Measurements from ENCODE around the gene LPCAT2. TPM values are rescaled to one million over a fixed set of nuclear protein-coding genes. Genes with fewer than 3 reads are reported as not detected.

LPCAT2 gene
- total and polyA plus RNA-seq, 2 of the 13 experiments (the other 11 are each of a cell fraction or from before 2014, with no cell fraction given): 9.9 to 17.6 TPM

DNA sequence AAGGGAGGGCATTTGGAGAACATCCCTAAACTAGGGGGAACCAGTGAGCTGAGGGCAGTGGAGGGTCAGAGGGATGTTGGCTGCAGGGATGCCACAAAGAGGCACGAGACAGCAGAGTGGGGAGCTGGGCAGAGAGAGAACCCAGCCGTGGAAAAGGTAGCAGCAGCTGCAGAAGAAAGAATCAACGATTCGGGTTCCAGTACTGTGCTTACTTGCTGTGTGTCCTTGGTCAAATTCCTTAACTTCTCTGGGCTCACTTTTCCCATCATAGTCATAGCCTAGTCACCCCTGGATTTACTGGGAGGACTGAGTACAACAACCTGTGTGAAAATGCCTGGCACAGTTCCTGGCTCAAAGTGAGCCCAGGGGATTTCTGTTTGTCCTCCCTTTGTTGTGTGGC, 42.7 kb upstream of the LPCAT2 start:
- DNase-seq (ENCODE audit: low spot score) (no peak), ATAC-seq (no peak), FAIRE-seq (no peak)
- H3K4me1 ChIP-seq (ENCODE audit: insufficient read depth, low read length): no peaks in the 10 kb centered on the region
- no peak overlapping the region for H3K4me3 ChIP-seq (replicated peaks in 1 of 3; ENCODE audit: insufficient read depth in 1 of 3, low read depth in 2 of 3, low read length in 3 of 3)
- H4K20me1 ChIP-seq (ENCODE audit: insufficient read depth, low read length): no peaks in the 10 kb centered on the region
- in situ Hi-C loops (cut with HindIII; ENCODE audit: extremely low pct_ligation_motif_present, low pct_unique_long_range_greater_than_20kb): loop anchor here (5.0 to 25.0 kb wide), 5 partner anchors 76 to 846 kb away; no protein-coding TSS in a partner anchor
- WGBS (ENCODE audit: low lambda C conversion rate): 46% methylated on average over 4 of the region's 4 CpGs
- H3K4me2 ChIP-seq (ENCODE audit: low read depth, low read length): no peak overlapping the region
- no peak overlapping the region for H3K27ac ChIP-seq (ENCODE audit: extremely low read length, insufficient read depth, low read length)
- no peaks in the 10 kb centered on the region for H3K79me2 ChIP-seq (ENCODE audit: insufficient read depth, low read length)
- BruUV-seq (replicated peaks): no TSS peak
- no peaks in the 10 kb centered on the region for H3K9me3 ChIP-seq (ENCODE audit: low read length)
- peaks cover 0 to 9% of the 10 kb centered on the region in 2 experiments; a peak in 2 of 5 replicates for H3K27me3 ChIP-seq (ENCODE audit: control insufficient read depth in 1 of 2, insufficient read depth in 2 of 2, low read length in 2 of 2)
- ChIA-PET CTCF (ENCODE audit: low intra/inter-chr PET ratio, low total read pairs) (interaction anchor here (2.8 to 9.6 kb wide), 3 partner anchors 76 to 377 kb away, joined by 35 to 423 read pairs (median 130); no protein-coding TSS in a partner anchor), POLR2A (no interaction called here)
- TF ChIP-seq, protein P1, sequence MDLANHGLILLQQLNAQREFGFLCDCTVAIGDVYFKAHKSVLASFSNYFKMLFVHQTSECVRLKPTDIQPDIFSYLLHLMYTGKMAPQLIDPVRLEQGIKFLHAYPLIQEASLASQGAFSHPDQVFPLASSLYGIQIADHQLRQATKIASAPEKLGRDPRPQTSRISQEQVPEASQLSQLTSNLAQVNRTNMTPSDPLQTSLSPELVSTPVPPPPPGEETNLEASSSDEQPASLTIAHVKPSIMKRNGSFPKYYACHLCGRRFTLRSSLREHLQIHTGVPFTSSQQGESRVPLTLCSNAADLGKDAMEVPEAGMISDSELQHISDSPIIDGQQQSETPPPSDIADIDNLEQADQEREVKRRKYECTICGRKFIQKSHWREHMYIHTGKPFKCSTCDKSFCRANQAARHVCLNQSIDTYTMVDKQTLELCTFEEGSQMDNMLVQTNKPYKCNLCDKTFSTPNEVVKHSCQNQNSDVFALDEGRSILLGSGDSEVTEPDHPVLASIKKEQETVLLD (CRISPR knock-in tag; IDR thresholded peaks at IDR 0.05; ENCODE audit: low read depth): no peak
- TF ChIP-seq ATAD3A (CRISPR knock-in tag; IDR thresholded peaks at IDR 0.05) (no peak), ZNF768 (CRISPR knock-in tag; IDR thresholded peaks at IDR 0.05) (peak; percentile 87)
- TF ChIP-seq, protein P2, sequence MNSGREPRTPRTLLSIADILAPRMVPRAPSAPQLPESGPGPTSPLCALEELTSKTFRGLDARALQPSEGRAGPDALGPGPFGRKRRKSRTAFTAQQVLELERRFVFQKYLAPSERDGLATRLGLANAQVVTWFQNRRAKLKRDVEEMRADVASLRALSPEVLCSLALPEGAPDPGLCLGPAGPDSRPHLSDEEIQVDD (CRISPR knock-in tag; IDR thresholded peaks at IDR 0.05; ENCODE audit: borderline replicate concordance): no peak
- no peaks in the 10 kb centered on the region for H3K36me3 ChIP-seq (replicated peaks in 1 of 2; ENCODE audit: control insufficient read depth in 1 of 2, insufficient read depth in 2 of 2, low read length in 2 of 2)
- no peak overlapping the region for H3K9ac ChIP-seq (ENCODE audit: insufficient read depth, low read depth, low read length)
- H2AFZ ChIP-seq (ENCODE audit: low read length): no peak overlapping the region
- intact Hi-C loops (cut with micrococcal nuclease; ENCODE audit: unreplicated experiment): no loop called here

DNA sequence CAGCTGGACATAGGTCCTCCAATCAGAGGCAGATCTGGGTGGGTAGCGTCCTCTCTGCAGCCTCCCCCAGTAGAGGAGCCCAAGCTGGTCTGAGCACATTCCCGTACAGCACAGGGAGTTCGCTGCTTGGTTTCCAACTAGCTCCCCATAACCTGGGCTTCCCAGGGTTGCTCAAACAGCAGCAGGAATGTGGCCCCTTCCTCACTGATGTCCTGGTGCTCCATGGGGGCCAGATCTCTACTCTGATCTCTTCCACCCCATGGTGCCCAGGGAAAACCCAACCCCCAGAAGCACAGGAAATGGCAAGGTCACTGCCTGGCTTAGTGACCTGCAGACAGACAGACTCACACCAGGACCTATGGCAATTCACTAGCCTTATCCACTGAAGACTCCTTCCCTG, 41.0 kb upstream of the LPCAT2 start:
- intact Hi-C loops (cut with micrococcal nuclease; ENCODE audit: unreplicated experiment) (no loop called here), in situ Hi-C loops (cut with HindIII; ENCODE audit: extremely low pct_ligation_motif_present, low pct_unique_long_range_greater_than_20kb) (loop anchor here (5.0 to 25.0 kb wide), 5 partner anchors 74 to 844 kb away; no protein-coding TSS in a partner anchor)
- no peak overlapping the region for H3K9ac ChIP-seq (ENCODE audit: insufficient read depth, low read depth, low read length)
- no peaks in the 10 kb centered on the region for H3K79me2 ChIP-seq (ENCODE audit: insufficient read depth, low read length)
- POLR2A ChIA-PET: no interaction called here
- DNase-seq (ENCODE audit: low spot score) (no peak), ATAC-seq (no peak), FAIRE-seq (no peak)
- CTCF ChIA-PET (ENCODE audit: low intra/inter-chr PET ratio, low total read pairs): interaction anchor here (1.4 to 9.6 kb wide), 3 partner anchors 74 to 234 kb away, joined by 3 to 423 read pairs (median 130); no protein-coding TSS in a partner anchor
- no peak overlapping the region for H3K4me3 ChIP-seq (replicated peaks in 1 of 3; ENCODE audit: insufficient read depth in 1 of 3, low read depth in 2 of 3, low read length in 3 of 3)
- BruUV-seq (replicated peaks): no TSS peak
- H4K20me1 ChIP-seq (ENCODE audit: insufficient read depth, low read length): no peaks in the 10 kb centered on the region
- no peaks in the 10 kb centered on the region for H3K4me1 ChIP-seq (ENCODE audit: insufficient read depth, low read length)
- H3K27ac ChIP-seq (ENCODE audit: extremely low read length, insufficient read depth, low read length): no peak overlapping the region
- peaks cover 0 to 9% of the 10 kb centered on the region in 2 experiments; a peak in 1 of 5 replicates for H3K27me3 ChIP-seq (ENCODE audit: control insufficient read depth in 1 of 2, insufficient read depth in 2 of 2, low read length in 2 of 2)
- H3K36me3 ChIP-seq (replicated peaks in 1 of 2; ENCODE audit: control insufficient read depth in 1 of 2, insufficient read depth in 2 of 2, low read length in 2 of 2): no peaks in the 10 kb centered on the region
- no CpG with 5 or more reads among the region's 3 CpGs for WGBS (ENCODE audit: low lambda C conversion rate)
- H3K9me3 ChIP-seq (ENCODE audit: low read length): no peaks in the 10 kb centered on the region
- no peak overlapping the region for H2AFZ ChIP-seq (ENCODE audit: low read length)
- no peak overlapping the region for H3K4me2 ChIP-seq (ENCODE audit: low read depth, low read length)
- TF ChIP-seq, protein P3, sequence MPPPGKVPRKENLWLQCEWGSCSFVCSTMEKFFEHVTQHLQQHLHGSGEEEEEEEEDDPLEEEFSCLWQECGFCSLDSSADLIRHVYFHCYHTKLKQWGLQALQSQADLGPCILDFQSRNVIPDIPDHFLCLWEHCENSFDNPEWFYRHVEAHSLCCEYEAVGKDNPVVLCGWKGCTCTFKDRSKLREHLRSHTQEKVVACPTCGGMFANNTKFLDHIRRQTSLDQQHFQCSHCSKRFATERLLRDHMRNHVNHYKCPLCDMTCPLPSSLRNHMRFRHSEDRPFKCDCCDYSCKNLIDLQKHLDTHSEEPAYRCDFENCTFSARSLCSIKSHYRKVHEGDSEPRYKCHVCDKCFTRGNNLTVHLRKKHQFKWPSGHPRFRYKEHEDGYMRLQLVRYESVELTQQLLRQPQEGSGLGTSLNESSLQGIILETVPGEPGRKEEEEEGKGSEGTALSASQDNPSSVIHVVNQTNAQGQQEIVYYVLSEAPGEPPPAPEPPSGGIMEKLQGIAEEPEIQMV (CRISPR knock-in tag; IDR thresholded peaks at IDR 0.05; ENCODE audit: low read depth): no peak
- TF ChIP-seq KLF11 (CRISPR knock-in tag; IDR thresholded peaks at IDR 0.05): no peak
- no peak for TF ChIP-seq ZNF598 (CRISPR knock-in tag; IDR thresholded peaks at IDR 0.05; ENCODE audit: borderline replicate concordance)
- no peak for TF ChIP-seq ZNF550 (CRISPR knock-in tag; IDR thresholded peaks at IDR 0.05; ENCODE audit: borderline replicate concordance)
- TF ChIP-seq, protein P4, sequence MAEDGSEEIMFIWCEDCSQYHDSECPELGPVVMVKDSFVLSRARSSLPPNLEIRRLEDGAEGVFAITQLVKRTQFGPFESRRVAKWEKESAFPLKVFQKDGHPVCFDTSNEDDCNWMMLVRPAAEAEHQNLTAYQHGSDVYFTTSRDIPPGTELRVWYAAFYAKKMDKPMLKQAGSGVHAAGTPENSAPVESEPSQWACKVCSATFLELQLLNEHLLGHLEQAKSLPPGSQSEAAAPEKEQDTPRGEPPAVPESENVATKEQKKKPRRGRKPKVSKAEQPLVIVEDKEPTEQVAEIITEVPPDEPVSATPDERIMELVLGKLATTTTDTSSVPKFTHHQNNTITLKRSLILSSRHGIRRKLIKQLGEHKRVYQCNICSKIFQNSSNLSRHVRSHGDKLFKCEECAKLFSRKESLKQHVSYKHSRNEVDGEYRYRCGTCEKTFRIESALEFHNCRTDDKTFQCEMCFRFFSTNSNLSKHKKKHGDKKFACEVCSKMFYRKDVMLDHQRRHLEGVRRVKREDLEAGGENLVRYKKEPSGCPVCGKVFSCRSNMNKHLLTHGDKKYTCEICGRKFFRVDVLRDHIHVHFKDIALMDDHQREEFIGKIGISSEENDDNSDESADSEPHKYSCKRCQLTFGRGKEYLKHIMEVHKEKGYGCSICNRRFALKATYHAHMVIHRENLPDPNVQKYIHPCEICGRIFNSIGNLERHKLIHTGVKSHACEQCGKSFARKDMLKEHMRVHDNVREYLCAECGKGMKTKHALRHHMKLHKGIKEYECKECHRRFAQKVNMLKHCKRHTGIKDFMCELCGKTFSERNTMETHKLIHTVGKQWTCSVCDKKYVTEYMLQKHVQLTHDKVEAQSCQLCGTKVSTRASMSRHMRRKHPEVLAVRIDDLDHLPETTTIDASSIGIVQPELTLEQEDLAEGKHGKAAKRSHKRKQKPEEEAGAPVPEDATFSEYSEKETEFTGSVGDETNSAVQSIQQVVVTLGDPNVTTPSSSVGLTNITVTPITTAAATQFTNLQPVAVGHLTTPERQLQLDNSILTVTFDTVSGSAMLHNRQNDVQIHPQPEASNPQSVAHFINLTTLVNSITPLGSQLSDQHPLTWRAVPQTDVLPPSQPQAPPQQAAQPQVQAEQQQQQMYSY (CRISPR knock-in tag; IDR thresholded peaks at IDR 0.05): no peak
- TF ChIP-seq ZNF510 (CRISPR knock-in tag; IDR thresholded peaks at IDR 0.05; ENCODE audit: low read depth): no peak

All from HepG2 (cell line).